Measurements from ENCODE around the gene TIMP2. TPM values are rescaled to one million over a fixed set of nuclear protein-coding genes. Genes with fewer than 3 reads are reported as not detected.

TIMP2 gene
- total and polyA plus RNA-seq, 2 of the 13 experiments (the other 11 are each of a cell fraction or from before 2014, with no cell fraction given): 3.8 to 8.5 TPM

DNA sequence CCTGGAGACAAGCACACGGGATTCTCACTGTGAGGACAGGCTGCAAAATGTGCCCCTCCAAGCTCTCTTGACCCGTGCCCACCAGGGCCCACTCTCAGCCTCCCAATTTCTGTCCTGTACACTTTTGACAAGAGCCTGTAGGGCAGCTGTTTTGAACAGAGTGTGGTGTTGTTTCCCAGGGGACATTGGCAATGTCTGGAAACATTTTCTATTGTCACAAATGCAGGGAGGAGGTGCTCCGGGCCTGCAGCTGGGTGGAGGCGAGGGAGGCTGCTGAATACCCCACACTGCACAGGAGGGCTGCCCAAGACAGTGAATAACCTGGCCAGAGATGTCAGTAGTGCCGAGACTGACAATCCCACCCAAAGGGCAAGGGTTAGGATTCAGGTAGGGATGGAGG is 32.7 kb downstream of the TIMP2 start (continued):
- TF ChIP-seq, protein P1, sequence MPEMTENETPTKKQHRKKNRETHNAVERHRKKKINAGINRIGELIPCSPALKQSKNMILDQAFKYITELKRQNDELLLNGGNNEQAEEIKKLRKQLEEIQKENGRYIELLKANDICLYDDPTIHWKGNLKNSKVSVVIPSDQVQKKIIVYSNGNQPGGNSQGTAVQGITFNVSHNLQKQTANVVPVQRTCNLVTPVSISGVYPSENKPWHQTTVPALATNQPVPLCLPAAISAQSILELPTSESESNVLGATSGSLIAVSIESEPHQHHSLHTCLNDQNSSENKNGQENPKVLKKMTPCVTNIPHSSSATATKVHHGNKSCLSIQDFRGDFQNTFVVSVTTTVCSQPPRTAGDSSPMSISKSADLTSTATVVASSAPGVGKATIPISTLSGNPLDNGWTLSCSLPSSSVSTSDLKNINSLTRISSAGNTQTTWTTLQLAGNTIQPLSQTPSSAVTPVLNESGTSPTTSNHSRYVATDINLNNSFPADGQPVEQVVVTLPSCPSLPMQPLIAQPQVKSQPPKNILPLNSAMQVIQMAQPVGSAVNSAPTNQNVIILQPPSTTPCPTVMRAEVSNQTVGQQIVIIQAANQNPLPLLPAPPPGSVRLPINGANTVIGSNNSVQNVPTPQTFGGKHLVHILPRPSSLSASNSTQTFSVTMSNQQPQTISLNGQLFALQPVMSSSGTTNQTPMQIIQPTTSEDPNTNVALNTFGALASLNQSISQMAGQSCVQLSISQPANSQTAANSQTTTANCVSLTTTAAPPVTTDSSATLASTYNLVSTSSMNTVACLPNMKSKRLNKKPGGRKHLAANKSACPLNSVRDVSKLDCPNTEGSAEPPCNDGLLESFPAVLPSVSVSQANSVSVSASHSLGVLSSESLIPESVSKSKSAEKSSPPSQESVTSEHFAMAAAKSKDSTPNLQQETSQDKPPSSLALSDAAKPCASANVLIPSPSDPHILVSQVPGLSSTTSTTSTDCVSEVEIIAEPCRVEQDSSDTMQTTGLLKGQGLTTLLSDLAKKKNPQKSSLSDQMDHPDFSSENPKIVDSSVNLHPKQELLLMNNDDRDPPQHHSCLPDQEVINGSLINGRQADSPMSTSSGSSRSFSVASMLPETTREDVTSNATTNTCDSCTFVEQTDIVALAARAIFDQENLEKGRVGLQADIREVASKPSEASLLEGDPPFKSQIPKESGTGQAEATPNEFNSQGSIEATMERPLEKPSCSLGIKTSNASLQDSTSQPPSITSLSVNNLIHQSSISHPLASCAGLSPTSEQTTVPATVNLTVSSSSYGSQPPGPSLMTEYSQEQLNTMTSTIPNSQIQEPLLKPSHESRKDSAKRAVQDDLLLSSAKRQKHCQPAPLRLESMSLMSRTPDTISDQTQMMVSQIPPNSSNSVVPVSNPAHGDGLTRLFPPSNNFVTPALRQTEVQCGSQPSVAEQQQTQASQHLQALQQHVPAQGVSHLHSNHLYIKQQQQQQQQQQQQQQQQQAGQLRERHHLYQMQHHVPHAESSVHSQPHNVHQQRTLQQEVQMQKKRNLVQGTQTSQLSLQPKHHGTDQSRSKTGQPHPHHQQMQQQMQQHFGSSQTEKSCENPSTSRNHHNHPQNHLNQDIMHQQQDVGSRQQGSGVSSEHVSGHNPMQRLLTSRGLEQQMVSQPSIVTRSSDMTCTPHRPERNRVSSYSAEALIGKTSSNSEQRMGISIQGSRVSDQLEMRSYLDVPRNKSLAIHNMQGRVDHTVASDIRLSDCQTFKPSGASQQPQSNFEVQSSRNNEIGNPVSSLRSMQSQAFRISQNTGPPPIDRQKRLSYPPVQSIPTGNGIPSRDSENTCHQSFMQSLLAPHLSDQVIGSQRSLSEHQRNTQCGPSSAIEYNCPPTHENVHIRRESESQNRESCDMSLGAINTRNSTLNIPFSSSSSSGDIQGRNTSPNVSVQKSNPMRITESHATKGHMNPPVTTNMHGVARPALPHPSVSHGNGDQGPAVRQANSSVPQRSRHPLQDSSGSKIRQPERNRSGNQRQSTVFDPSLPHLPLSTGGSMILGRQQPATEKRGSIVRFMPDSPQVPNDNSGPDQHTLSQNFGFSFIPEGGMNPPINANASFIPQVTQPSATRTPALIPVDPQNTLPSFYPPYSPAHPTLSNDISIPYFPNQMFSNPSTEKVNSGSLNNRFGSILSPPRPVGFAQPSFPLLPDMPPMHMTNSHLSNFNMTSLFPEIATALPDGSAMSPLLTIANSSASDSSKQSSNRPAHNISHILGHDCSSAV (CRISPR knock-in tag; IDR thresholded peaks at IDR 0.05; ENCODE audit: borderline replicate concordance): no peak
- TF ChIP-seq ZSCAN25 (CRISPR knock-in tag; IDR thresholded peaks at IDR 0.05) (no peak), NR1H2 (CRISPR knock-in tag; IDR thresholded peaks at IDR 0.05; ENCODE audit: borderline replicate concordance, low read depth) (no peak), ZFP82 (CRISPR knock-in tag; IDR thresholded peaks at IDR 0.05; ENCODE audit: borderline replicate concordance) (no peak), U2AF2 (IDR thresholded peaks at IDR 0.05; ENCODE audit: low read depth, low read length) (no peak), ZNF335 (CRISPR knock-in tag; IDR thresholded peaks at IDR 0.05) (no peak), KMT2A (CRISPR knock-in tag; IDR thresholded peaks at IDR 0.05) (no peak), HNF4G (IDR thresholded peaks at IDR 0.05; ENCODE audit: borderline replicate concordance, low read depth, low read length) (no peak), HNF4G (CRISPR knock-in tag; IDR thresholded peaks at IDR 0.05; ENCODE audit: borderline replicate concordance, low read depth) (no peak)
